Activated B cell treated with CpG ODN at 0.5 μM for 24 hours (primary cell): ENCODE results near the gene TAGLN3. TPM values are rescaled to one million over a fixed set of nuclear protein-coding genes. Genes with fewer than 3 reads are reported as not detected.
A peak's percentile ranks its signal among the peaks of the same experiment; 100 is the strongest.

Source experiments
- ATAC-seq: fragments of 200-7000 bp; cut with Tn5 transposase; one replicate; pipeline ENCODE4 v1.10.0; 2021; ENCODE audit warnings: low read depth, mild to moderate bottlenecking, moderate library complexity
- CTCF ChIA-PET: fragments of 350-600 bp; sonication (Branson Sonifier 250); formaldehyde crosslinking; loops from one replicate; lab custom pipeline; 2021; ENCODE audit warnings: antibody characterized with exemption; lab: Charles Lee
- POLR2A ChIA-PET: fragments of 350-600 bp; sonication (Branson Sonifier 250); formaldehyde crosslinking; loops from one replicate; lab custom pipeline; 2021; ENCODE audit warnings: antibody characterized with exemption; lab: Charles Lee
- DNase-seq: peaks from one replicate; pipeline ENCODE4 v3.0.0; 2022
- H3K27ac Mint-ChIP-seq: one replicate; pipeline ENCODE4 v1.8.0; 2020; ENCODE audit warnings: mixed read lengths
- H3K27me3 Mint-ChIP-seq: one replicate; pipeline ENCODE4 v1.8.0; 2021; ENCODE audit warnings: mixed read lengths
- H3K36me3 Mint-ChIP-seq: one replicate; pipeline ENCODE4 v1.8.0; 2021; ENCODE audit warnings: low read depth, mixed read lengths
- H3K4me1 Mint-ChIP-seq: one replicate; pipeline ENCODE4 v1.8.0; 2021; ENCODE audit warnings: mixed read lengths
- H3K4me3 Mint-ChIP-seq: one replicate; pipeline ENCODE4 v1.8.0; 2020; ENCODE audit warnings: mild to moderate bottlenecking, mixed read lengths
- H3K9me3 Mint-ChIP-seq: one replicate; pipeline ENCODE4 v1.8.0; 2020; ENCODE audit warnings: mixed read lengths
- CTCF ChIP-seq: fragments of 200-600 bp; IDR thresholded peaks from one replicate; pipeline ENCODE4 v1.8.0; 2022; ENCODE audit warnings: antibody characterized with exemption, mild to moderate bottlenecking
- intact Hi-C: fragments of 100-400 bp; cut with micrococcal nuclease; formaldehyde crosslinking; loops from one replicate; pipeline ENCODE4 v1.15.1; 2024
- total RNA-seq: library from RNA; stranded (reverse); gene quantifications from 2 replicates; pipeline ENCODE4 v1.2.3, GENCODE V29; 2022

TAGLN3 gene
- total RNA-seq, 1 donor from 2014 or later: not detected

- POLR2A ChIA-PET: no interaction called here
- H3K36me3 Mint-ChIP-seq: peaks cover 6% of the 10 kb centered on the region
- H3K27me3 Mint-ChIP-seq: no peaks in the 10 kb centered on the region
- no peaks in the 10 kb centered on the region for H3K9me3 Mint-ChIP-seq
- CTCF ChIA-PET: no interaction called here
- TF ChIP-seq CTCF: no peak
- H3K27ac Mint-ChIP-seq: no peak overlapping the region
- no peak overlapping the region for H3K4me3 Mint-ChIP-seq
- DNase-seq: no peak
- H3K4me1 Mint-ChIP-seq: peaks cover 24% of the 10 kb centered on the region
- no peak for ATAC-seq
- intact Hi-C loops: loop anchor here (5.0 kb wide), 1 partner anchor 904 kb away; the partner anchor contains the start of gene NECTIN3
These were observed 22.5 kb upstream of the TAGLN3 start for GRCh38 chr3:111976254-111976653.

GRCh38 chr3:111978583-111979433 is 19.9 kb upstream of the TAGLN3 start, which contains the start of gene ABHD10:
Gene ABHD10, plus strand, starts transcription at chr3:111979026. Its CDS starts 36 bp downstream, at chr3:111979062.
- Mint-ChIP-seq H3K4me1 (peaks cover 44% of the 10 kb centered on the region), H3K27ac (peak within 1 kb of the TSS; percentile 94), H3K9me3 (no peaks in the 10 kb centered on the region), H3K36me3 (peaks cover 17% of the 10 kb centered on the region), H3K4me3 (peak within 1 kb of the TSS; percentile 93), H3K27me3 (no peaks in the 10 kb centered on the region)
- intact Hi-C loops: loop anchor here (1.0 to 5.0 kb wide), 4 partner anchors 10 to 907 kb away; partner anchors contain the start of gene NECTIN3
- peak; percentile 90 for DNase-seq
- POLR2A ChIA-PET: interaction anchor here (0.5 to 2.1 kb wide), 19 partner anchors 9 to 1536 kb away, joined by 3 to 13 read pairs (median 4); partner anchors contain the start of genes PHLDB2, SPICE1, TAGLN3 and ZBED2
- CTCF ChIA-PET: interaction anchor here (0.8 to 2.6 kb wide), 7 partner anchors 10 to 362 kb away, joined by 3 to 17 read pairs (median 7); no protein-coding TSS in a partner anchor
- no peak for TF ChIP-seq CTCF
- peak; percentile 94 for ATAC-seq

GRCh38 chr3:111979434-111980038 is 19.2 kb upstream of the TAGLN3 start:
- ChIA-PET POLR2A (interaction anchor here (0.5 to 2.1 kb wide), 15 partner anchors 9 to 1535 kb away, joined by 3 to 13 read pairs (median 5); partner anchors contain the start of genes PHLDB2, SPICE1, TAGLN3 and ZBED2), CTCF (interaction anchor here (1.0 to 2.6 kb wide), 6 partner anchors 10 to 363 kb away, joined by 3 to 17 read pairs (median 9); no protein-coding TSS in a partner anchor)
- TF ChIP-seq CTCF: no peak
- Mint-ChIP-seq H3K4me3 (peak overlapping the region; percentile 93), H3K27me3 (no peaks in the 10 kb centered on the region), H3K4me1 (peaks cover 49% of the 10 kb centered on the region), H3K9me3 (no peaks in the 10 kb centered on the region), H3K27ac (peak overlapping the region; percentile 94), H3K36me3 (peaks cover 21% of the 10 kb centered on the region)
- intact Hi-C loops: loop anchor here (1.0 to 5.0 kb wide), 4 partner anchors 10 to 907 kb away; partner anchors contain the start of gene NECTIN3
- ATAC-seq (peak; percentile 33), DNase-seq (no peak)

DNA sequence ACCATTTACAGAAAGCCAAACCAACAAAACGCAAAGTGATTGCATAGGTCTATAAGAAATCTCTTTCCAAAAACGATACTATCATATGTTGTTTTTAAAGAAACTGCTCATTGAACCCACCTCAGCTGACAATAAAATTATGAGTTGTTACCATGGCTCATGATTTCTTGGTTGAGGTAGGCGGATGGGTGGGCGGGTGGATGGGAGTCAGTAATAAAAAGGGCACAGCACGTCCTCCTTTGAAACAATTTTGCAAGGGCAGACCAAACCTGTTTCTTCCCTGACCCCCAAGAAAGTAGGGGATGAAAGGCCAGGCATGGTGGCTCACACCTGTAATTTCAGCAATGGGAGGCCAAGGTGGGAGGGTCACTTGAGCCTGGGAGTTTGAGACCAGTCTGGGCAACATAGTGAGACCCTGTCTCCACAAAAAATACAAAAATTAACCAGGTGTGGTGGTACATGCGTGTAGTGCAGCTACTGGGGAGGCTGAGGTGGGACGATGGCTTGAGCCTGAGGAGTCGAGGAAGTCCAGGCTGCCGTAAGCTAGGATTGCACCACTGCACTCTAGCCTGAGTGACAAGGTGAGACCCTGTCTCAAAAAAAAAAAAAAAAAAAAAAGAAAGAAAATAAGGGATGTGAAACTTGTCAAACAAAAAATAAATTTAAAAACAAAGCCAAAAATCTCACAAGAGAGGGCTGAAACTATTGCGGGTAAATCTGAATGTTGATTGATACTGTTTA is 17.8 kb upstream of the TAGLN3 start:
- H3K9me3 Mint-ChIP-seq: no peaks in the 10 kb centered on the region
- intact Hi-C loops: no loop called here
- ChIA-PET CTCF (interaction anchor here (0.6 to 2.5 kb wide), 2 partner anchors 263 to 288 kb away, joined by 3 to 11 read pairs; no protein-coding TSS in a partner anchor), POLR2A (interaction anchor here (0.7 kb wide), 1 partner anchor 16 kb away, joined by 8 read pairs; no protein-coding TSS in a partner anchor)
- H3K4me1 Mint-ChIP-seq: peaks cover 54% of the 10 kb centered on the region
- ATAC-seq (no peak), DNase-seq (no peak)
- no peaks in the 10 kb centered on the region for H3K27me3 Mint-ChIP-seq
- H3K27ac Mint-ChIP-seq: peak overlapping the region; percentile 65
- no peak for TF ChIP-seq CTCF
- H3K4me3 Mint-ChIP-seq: peak overlapping the region; percentile 41
- H3K36me3 Mint-ChIP-seq: peaks cover 29% of the 10 kb centered on the region
